ENCODE measurements around the gene AMMECR1L.

GRCh38 chr2:127913808-127914457 is 28.2 kb upstream of the AMMECR1L start:
- TF ChIP-seq AGO2 (optimal IDR thresholded peaks at IDR 0.05; ENCODE audit: low read depth, low read length), result no peak
- TF ChIP-seq PPARG (CRISPR knock-in tag; conservative IDR thresholded peaks at IDR 0.05), result no peak
- TF ChIP-seq ZNF280B (CRISPR knock-in tag; IDR thresholded peaks at IDR 0.05; ENCODE audit: borderline replicate concordance), result no peak
- TF ChIP-seq MXD1 (CRISPR knock-in tag; IDR thresholded peaks at IDR 0.05), result no peak
- no peak for TF ChIP-seq POLR2A (IDR thresholded peaks at IDR 0.05; ENCODE audit: insufficient read depth in 1 of 2, low read depth in 2 of 2, low read length in 2 of 2)
- no peak for TF ChIP-seq ZNF121 (CRISPR knock-in tag; IDR thresholded peaks at IDR 0.05)
- no peak for TF ChIP-seq GRHL1 (CRISPR knock-in tag; conservative IDR thresholded peaks at IDR 0.05)

Measured in HepG2 (cell line).